HG03558 (cell line): ENCODE measurements around the gene SLC35G2.
"Not testable (repeated sequence)": the region's sequence is repeated elsewhere in the genome, so short reads cannot be mapped to it uniquely, and the experiment has no call there.

Source experiments
- ATAC-seq: cut with Tn5 transposase; IDR thresholded peaks from one replicate; pipeline ENCODE4 v1.9.1; 2021; ENCODE audit warnings: moderate number of reproducible peaks; ENCODE audit not compliant: unreplicated experiment; ENCODE audit errors: extremely low read depth

The SLC35G2 gene

DNA sequence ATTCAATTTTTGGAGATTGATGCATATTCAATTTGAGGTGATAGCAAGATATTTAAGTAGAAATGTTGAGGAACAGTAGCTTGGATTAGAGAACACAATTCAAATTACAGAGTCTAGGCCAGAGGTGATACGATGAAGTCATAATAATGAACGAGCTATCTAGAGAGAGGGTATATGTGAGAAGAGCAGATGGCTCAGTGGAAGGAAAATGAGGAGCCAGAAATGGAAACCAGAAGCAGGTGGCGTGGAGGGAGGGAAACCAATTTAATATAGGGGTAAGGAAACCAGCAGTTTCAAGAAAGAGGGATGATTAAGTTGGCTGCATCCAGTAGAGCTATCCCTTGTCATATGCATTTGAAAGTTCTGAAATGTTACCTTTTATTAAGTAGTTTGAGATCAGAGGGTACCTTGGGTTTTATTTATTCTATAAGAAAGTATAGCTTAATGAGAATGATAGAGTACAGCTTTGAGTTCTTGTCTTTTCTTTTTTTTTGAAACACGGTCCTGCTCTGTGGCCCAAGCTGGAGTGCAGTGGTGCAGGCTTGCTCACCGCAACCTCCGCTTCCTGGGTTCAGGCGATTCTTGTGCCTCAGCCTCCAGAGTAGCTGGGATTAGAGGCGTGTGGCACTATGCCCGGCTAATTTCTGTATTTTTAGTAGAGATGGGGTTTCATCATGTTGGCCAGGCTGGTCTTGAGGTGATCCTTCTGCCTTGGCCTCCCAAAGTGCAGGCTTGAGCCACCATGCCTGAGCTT is 65.2 kb downstream of the SLC35G2 start:
- ATAC-seq, result no peak

- ATAC-seq, result no peak
These were observed 66.7 kb downstream of the SLC35G2 start for GRCh38 chr3:136885357-136886213.

DNA sequence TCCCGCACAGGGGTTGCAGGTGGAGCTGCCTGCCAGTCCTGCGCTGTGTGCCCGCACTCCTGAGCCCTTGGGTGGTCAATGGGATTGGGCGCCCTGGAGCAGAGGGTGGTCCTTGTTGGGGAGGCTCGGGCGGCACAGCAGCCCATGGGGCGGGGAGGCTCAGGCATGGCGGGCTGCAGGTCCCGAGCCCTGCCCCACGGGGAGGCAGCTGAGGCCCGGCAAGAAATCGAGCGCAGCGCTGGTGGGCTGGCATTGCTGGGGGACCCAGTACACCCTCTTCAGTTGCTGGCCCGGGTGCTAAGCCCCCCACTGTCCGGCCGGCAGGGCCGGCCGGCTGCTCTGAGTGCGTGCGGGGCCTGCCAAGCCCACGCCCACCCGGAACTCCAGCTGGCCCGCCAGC is 71.0 kb downstream of the SLC35G2 start:
- ATAC-seq, result no peak

DNA sequence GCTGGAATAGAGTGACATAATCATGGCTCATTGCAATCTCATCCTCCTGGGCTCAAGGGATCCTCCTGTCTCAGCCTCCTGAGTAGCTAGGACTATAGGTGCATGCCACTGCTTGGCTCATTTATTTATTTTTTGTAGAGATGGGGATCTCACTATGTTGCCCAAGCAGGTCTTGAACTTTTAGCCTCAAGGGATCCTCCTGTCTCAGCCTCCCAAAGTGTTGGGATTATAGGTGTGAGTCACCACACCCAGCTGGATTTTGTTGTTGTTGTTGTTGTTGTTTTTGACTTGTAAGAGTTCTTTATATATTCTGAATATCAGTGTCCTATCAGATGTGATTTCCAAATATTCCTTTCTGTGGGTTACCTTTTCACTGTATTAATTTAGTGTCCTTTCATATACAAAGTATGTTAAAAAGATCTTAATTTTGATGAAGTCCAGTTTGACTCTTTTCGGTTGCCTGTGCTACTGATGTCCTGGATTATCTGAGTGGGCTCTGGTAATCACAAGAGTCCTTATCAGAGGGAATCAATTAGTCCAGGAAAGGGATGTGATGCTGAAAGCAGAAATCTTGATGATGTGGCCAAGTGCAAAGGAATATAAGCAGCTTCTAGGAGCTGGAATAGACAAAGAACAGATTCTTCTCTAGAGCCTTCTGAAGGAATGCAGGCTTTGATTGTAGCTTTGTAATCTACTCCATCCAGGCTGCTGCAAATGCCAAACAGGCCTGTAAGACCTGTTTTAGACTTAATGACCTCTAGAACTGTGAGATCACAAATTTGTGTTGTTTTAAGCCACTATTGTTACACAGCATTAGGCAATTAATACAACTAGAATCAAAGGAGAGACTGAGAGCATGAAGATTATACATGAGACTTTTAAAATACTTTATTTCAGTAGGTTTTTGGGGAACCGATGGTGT is 73.3 kb downstream of the SLC35G2 start:
- ATAC-seq, result no peak

DNA sequence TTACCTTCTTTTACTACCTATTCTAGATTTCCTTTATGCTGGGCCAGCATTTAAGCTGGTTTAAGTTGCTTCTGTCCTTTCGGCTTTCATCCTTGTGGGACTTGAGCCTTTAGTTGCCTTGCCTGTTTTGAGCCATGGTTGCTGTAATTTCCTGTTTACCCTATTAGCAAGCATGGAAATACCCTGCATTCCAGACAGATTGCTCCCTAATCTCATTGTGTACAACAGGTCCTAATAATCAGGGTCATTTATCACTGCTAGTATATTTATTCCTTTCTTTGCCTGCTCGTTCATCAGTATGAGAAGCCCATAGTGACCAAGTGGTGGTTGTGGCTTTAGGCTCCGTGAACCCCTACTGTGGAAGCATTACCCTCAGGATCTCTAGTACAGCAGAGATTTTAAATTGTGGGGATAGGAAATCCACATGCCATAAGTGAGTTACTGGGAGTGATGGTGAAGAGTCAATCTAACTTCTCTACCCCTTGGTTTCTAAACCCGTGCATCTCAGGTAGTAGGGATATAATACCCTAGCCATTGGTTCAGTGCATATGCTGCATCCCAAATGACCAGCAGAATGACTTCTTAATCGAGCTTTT is 75.0 kb downstream of the SLC35G2 start:
- no peak for ATAC-seq

DNA sequence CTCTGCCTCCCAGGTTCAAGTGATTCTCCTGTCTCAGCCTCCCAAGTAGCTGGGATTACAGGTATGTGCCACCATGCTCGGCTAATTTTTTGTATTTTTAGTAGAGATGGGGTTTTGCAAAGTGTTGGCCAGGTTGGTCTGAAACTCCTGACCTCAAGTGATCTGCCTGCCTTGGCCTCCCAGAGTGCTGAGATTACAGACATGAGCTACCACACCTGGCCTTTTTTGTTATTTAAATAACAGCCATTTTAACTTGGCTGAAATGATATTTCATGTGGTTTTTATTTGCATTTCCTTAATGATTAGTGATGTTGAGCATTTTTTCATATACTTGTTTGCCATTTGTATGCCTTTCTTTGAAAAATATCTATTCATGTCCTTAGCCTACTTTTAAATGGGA is 78.2 kb downstream of the SLC35G2 start:
- not testable (repeated sequence) for ATAC-seq

- no peak for ATAC-seq
These were observed 79.6 kb downstream of the SLC35G2 start for GRCh38 chr3:136898549-136898948.

DNA sequence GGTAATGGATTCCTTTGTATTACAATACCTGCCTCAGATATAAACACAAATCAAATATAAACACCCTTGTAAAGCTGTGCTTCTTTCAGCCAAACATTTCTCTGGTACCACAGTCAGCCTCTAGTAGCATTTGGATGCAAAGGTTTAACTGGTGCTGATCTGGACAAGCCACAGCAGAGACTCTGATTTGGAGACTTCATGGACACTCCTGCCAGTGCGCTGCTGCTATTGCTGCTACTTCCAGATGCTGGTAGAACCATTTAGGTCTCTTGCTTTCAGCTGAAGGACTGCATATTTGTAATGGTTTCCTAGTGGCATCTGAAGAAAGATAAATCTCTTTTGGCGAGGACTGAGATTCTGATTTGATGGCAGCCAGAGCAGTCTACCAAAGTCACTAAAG is 80.0 kb downstream of the SLC35G2 start:
- ATAC-seq, result no peak

GRCh38 chr3:136899622-136900158 is 80.8 kb downstream of the SLC35G2 start:
- no peak for ATAC-seq

GRCh38 chr3:136900694-136901093 is 81.8 kb downstream of the SLC35G2 start:
- not testable (repeated sequence) for ATAC-seq

GRCh38 chr3:136901391-136901790 is 82.5 kb downstream of the SLC35G2 start:
- ATAC-seq, result no peak

DNA sequence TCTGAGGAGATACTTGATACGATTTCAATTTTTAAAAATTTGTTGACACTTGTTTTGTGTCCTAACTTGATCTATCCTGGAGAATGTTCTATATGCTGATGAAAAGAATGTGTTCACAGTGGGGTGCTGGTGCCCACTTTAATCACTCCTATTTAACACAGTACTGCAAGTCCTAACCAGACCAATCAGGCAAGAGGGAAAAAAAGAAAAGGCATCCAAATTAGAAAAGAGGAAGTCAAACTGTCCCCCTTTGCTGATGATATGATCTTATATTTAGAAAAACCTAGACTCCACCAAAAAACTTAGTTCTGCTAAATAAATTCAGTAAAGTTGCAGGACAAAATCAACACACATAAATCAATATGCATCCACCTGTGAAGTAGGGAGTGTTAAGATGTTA is 83.6 kb downstream of the SLC35G2 start:
- ATAC-seq, result not testable (repeated sequence)

- no peak for ATAC-seq
These were observed 85.0 kb downstream of the SLC35G2 start for GRCh38 chr3:136903899-136904298.

GRCh38 chr3:136904746-136905145 is 85.8 kb downstream of the SLC35G2 start:
- no peak for ATAC-seq
